Measurements from ENCODE around the gene HSD3B1. TPM values are rescaled to one million over a fixed set of nuclear protein-coding genes. Genes with fewer than 3 reads are reported as not detected.

The HSD3B1 gene
- total RNA-seq, 1 donor from 2014 or later = not detected

GRCh38 chr1:119489201-119489600 lies 17.8 kb upstream of the HSD3B1 start:
- no peak for TF ChIP-seq CTCF (IDR thresholded peaks at IDR 0.05; ENCODE audit: insufficient read depth, low read length, severe bottlenecking)
- no peaks in the 10 kb centered on the region for H3K36me3 ChIP-seq (ENCODE audit: control insufficient read depth, insufficient read depth, low read length)
- no peak for DNase-seq (ENCODE audit: low read depth)
- no peak for FAIRE-seq
- no peaks in the 10 kb centered on the region for H3K27me3 ChIP-seq (ENCODE audit: control insufficient read depth, insufficient read depth, low read length)
- H3K4me3 ChIP-seq (ENCODE audit: low read depth, low read length) = no peak overlapping the region

GRCh38 chr1:119490925-119491324 lies 16.1 kb upstream of the HSD3B1 start:
- TF ChIP-seq CTCF (IDR thresholded peaks at IDR 0.05; ENCODE audit: insufficient read depth, low read length, severe bottlenecking) = no peak
- H3K4me3 ChIP-seq (ENCODE audit: low read depth, low read length) = no peak overlapping the region
- no peak for DNase-seq (ENCODE audit: low read depth)

GRCh38 chr1:119492763-119493162 lies 14.2 kb upstream of the HSD3B1 start:
- TF ChIP-seq CTCF (IDR thresholded peaks at IDR 0.05; ENCODE audit: insufficient read depth, low read length, severe bottlenecking) = no peak

More at GRCh38 chr1:119490925-119491324, 16.1 kb upstream of the HSD3B1 start:
- no peak for FAIRE-seq
- Histone ChIP-seq H3K27me3 (ENCODE audit: control insufficient read depth, insufficient read depth, low read length) (no peaks in the 10 kb centered on the region), H3K36me3 (ENCODE audit: control insufficient read depth, insufficient read depth, low read length) (no peaks in the 10 kb centered on the region)

GRCh38 chr1:119504831-119505230 lies 2.2 kb upstream of the HSD3B1 start:
- FAIRE-seq = no peak
- peak; percentile 34 for DNase-seq (ENCODE audit: low read depth)

More at GRCh38 chr1:119492763-119493162, 14.2 kb upstream of the HSD3B1 start:
- H3K36me3 ChIP-seq (ENCODE audit: control insufficient read depth, insufficient read depth, low read length) = no peaks in the 10 kb centered on the region
- H3K4me3 ChIP-seq (ENCODE audit: low read depth, low read length) = no peak overlapping the region
- peaks cover 3% of the 10 kb centered on the region for H3K27me3 ChIP-seq (ENCODE audit: control insufficient read depth, insufficient read depth, low read length)
- no peak for DNase-seq (ENCODE audit: low read depth)
- no peak for FAIRE-seq

GRCh38 chr1:119510046-119510445 lies 3.0 kb downstream of the HSD3B1 start:
- peak; percentile 15 for DNase-seq (ENCODE audit: low read depth)
- no peak for FAIRE-seq

More at GRCh38 chr1:119504831-119505230, 2.2 kb upstream of the HSD3B1 start:
- Histone ChIP-seq H3K4me3 (ENCODE audit: low read depth, low read length) (no peak overlapping the region), H3K36me3 (ENCODE audit: control insufficient read depth, insufficient read depth, low read length) (no peaks in the 10 kb centered on the region), H3K27me3 (ENCODE audit: control insufficient read depth, insufficient read depth, low read length) (no peaks in the 10 kb centered on the region)
- no peak for TF ChIP-seq CTCF (IDR thresholded peaks at IDR 0.05; ENCODE audit: insufficient read depth, low read length, severe bottlenecking)

More at GRCh38 chr1:119510046-119510445, 3.0 kb downstream of the HSD3B1 start:
- Histone ChIP-seq H3K4me3 (ENCODE audit: low read depth, low read length) (no peak overlapping the region), H3K27me3 (ENCODE audit: control insufficient read depth, insufficient read depth, low read length) (peaks cover 1% of the 10 kb centered on the region), H3K36me3 (ENCODE audit: control insufficient read depth, insufficient read depth, low read length) (no peaks in the 10 kb centered on the region)
- TF ChIP-seq CTCF (IDR thresholded peaks at IDR 0.05; ENCODE audit: insufficient read depth, low read length, severe bottlenecking) = no peak
